SU-DHL-6 (cell line): ENCODE data around the gene CCDC169.
"Not testable (repeated sequence)": the region's sequence is repeated elsewhere in the genome, so short reads cannot be mapped to it uniquely, and the experiment has no call there.

Experiments used
- CTCF ChIP-seq: fragments of 200-600 bp; sonication (generic); IDR thresholded peaks from one replicate; pipeline ENCODE4 v1.5.1; 2017; ENCODE audit warnings: antibody characterized with exemption, mild to moderate bottlenecking, low read length, moderate library complexity; ENCODE audit not compliant: insufficient read depth, poor library complexity, severe bottlenecking
- EZH2phosphoT487 ChIP-seq: fragments of 200-600 bp; sonication (generic), shearing (Covaris generic); conservative IDR thresholded peaks from 2 replicates; pipeline ENCODE4 v1.6.1; 2018; ENCODE audit warnings: mild to moderate bottlenecking, antibody characterized with exemption, low read length, moderate library complexity, mixed read lengths

GRCh38 chr13:36319793-36320192, 22.2 kb upstream of the CCDC169 start:
- TF ChIP-seq CTCF, EZH2phosphoT487: not testable (repeated sequence)
